Esophagus muscularis mucosa (tissue), 4 donors: Measurements from ENCODE around the gene ZNF750. TPM values are rescaled to one million over a fixed set of nuclear protein-coding genes. Genes with fewer than 3 reads are reported as not detected.

Source experiments
- DNase-seq: peaks from one replicate; pipeline ENCODE4 v3.0.0-alpha.2; 2017; ENCODE audit errors: extremely low spot score
- H3K27ac ChIP-seq, 4 donors: fragments of 200-600 bp; sonication (generic); replicated peaks in 1 of 4; 1 replicate in 3 of 4; 2 replicates in 1 of 4; pipeline ENCODE4 v1.5.1; 2016 to 2019; ENCODE audit warnings: mild to moderate bottlenecking in 1 of 4
- H3K27me3 ChIP-seq, 4 donors: fragments of 200-600 bp; sonication (generic); one replicate each; pipeline versions ENCODE4 v1.5.1 to v1.6.0; 2016 to 2019
- H3K36me3 ChIP-seq, 4 donors: fragments of 200-600 bp; sonication (generic); one replicate each; pipeline ENCODE4 v1.5.1; 2016 to 2019
- H3K4me1 ChIP-seq, 4 donors: fragments of 200-600 bp; sonication (generic); one replicate each; pipeline ENCODE4 v1.5.1; 2016 to 2019
- H3K4me3 ChIP-seq, 4 donors: fragments of 200-600 bp; sonication (generic); 1 replicate in 2 of 4; 2 replicates in 2 of 4; pipeline ENCODE4 v1.5.1; 2016 to 2019; ENCODE audit warnings: mild to moderate bottlenecking in 4 of 4, moderate library complexity in 1 of 4
- H3K9me3 ChIP-seq, 4 donors: fragments of 200-600 bp; sonication (generic); 1 replicate in 3 of 4; 2 replicates in 1 of 4; pipeline ENCODE4 v1.5.1; 2016 to 2019
- EP300 ChIP-seq: sonication (generic); formaldehyde crosslinking; IDR thresholded peaks from one replicate; pipeline ENCODE4 v1.6.1; 2017; ENCODE audit warnings: antibody characterized with exemption
- POLR2A ChIP-seq: fragments of 450-650 bp; IDR thresholded peaks from one replicate; pipeline ENCODE4 v1.6.1; 2017; ENCODE audit warnings: antibody characterized with exemption, moderate library complexity, mild to moderate bottlenecking, low read depth
- POLR2AphosphoS5 ChIP-seq, 2 donors: sonication (generic); formaldehyde crosslinking; IDR thresholded peaks; one replicate each; pipeline ENCODE4 v1.6.1; 2017; ENCODE audit warnings: antibody characterized with exemption in 2 of 2
- WGBS: methylation state at CpG from one replicate; pipeline ENCODE4 v1.1.5; 2018; 5-methylcytosine and 5-hydroxymethylcytosine counted together
- intact Hi-C: fragments of 100-400 bp; cut with DNase I; formaldehyde crosslinking; loops from one replicate; pipeline ENCODE4 v1.15.1; 2023
- total RNA-seq, 4 donors: library from RNA; depleted of rRNA; stranded (reverse); fragments of >200 nt; gene quantifications; one replicate each; pipeline versions ENCODE4 v1.1.0 to v1.2.1, GENCODE V29; 2016
- TF ChIP-seq, protein P1 (sequence below), 3 experiments: fragments of 200-600 bp in 2 of 3; fragments of 450-650 bp in 1 of 3; sonication (generic) in 2 of 3; IDR thresholded peaks; one replicate each; pipeline ENCODE4 v1.5.1; 2017 to 2019; ENCODE audit warnings: antibody characterized with exemption in 3 of 3, mild to moderate bottlenecking in 2 of 3, moderate library complexity in 1 of 3

The ZNF750 gene
- total RNA-seq, 4 donors from 2014 or later, result not detected

DNA sequence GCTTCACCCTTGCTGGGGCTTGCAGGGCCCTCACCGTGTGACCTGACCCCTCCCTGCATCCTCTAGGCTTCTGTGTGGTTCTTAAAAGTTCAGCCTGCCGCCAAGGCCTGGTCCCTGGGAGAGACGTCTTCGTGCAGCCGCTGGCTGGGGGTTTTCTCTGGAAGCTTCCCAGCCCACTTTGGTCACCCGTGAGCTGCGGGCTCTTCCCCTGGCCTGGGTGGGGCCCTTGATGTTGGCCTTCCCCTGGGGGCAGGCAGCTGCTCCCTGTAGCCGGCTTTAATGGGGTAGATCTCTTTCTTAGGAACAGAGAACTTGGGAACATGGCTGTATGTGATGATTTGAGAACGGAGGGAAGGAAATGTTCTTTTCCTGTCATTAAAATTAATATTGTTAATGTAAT is 32.7 kb downstream of the ZNF750 start:
- H3K4me3 ChIP-seq, result no peak overlapping the region
- H3K4me1 ChIP-seq, result peaks cover 34 to 53% (median 46%) of the 10 kb centered on the region in 4 donors
- no peaks in the 10 kb centered on the region for H3K9me3 ChIP-seq
- intact Hi-C loops, result no loop called here
- TF ChIP-seq, protein P1, sequence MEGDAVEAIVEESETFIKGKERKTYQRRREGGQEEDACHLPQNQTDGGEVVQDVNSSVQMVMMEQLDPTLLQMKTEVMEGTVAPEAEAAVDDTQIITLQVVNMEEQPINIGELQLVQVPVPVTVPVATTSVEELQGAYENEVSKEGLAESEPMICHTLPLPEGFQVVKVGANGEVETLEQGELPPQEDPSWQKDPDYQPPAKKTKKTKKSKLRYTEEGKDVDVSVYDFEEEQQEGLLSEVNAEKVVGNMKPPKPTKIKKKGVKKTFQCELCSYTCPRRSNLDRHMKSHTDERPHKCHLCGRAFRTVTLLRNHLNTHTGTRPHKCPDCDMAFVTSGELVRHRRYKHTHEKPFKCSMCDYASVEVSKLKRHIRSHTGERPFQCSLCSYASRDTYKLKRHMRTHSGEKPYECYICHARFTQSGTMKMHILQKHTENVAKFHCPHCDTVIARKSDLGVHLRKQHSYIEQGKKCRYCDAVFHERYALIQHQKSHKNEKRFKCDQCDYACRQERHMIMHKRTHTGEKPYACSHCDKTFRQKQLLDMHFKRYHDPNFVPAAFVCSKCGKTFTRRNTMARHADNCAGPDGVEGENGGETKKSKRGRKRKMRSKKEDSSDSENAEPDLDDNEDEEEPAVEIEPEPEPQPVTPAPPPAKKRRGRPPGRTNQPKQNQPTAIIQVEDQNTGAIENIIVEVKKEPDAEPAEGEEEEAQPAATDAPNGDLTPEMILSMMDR (IDR thresholded peaks at IDR 0.05), result no peak
- no peak for TF ChIP-seq POLR2AphosphoS5 (IDR thresholded peaks at IDR 0.05)
- TF ChIP-seq EP300, result no peak
- TF ChIP-seq POLR2A, result no peak
- no peak for DNase-seq
- H3K27me3 ChIP-seq, result no peaks in the 10 kb centered on the region
- 85% methylated on average over 9 of the region's 9 CpGs for WGBS
- H3K36me3 ChIP-seq, result peaks cover 0 to 54% (median 42%) of the 10 kb centered on the region in 4 donors
- H3K27ac ChIP-seq, result peak overlapping the region in 2 of 4 donors; percentile 31 to 41

DNA sequence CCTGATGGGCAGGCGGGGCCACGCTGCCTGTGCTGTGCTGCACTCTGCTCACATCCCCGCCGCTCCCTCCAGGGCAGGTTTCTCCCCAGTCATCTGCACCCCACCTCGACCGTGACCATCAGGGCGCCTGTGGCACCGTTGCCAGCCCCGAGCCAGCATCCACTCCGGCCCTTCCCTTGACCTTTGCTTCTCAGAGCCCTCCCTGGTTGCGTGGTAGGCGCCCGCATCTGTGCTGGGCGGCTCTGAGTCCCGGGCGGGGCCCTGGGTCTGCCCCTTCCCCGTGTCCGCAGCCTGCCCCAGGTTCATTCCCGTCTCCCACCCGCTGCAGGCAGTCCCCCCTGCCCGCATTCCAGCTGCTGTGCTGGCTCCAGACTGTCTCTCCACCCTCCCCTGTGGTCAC is 33.2 kb downstream of the ZNF750 start:
- peaks cover 34 to 53% (median 46%) of the 10 kb centered on the region in 4 donors for H3K4me1 ChIP-seq
- peaks cover 0 to 52% (median 38%) of the 10 kb centered on the region in 4 donors for H3K36me3 ChIP-seq
- no peak overlapping the region for H3K4me3 ChIP-seq
- H3K9me3 ChIP-seq, result no peaks in the 10 kb centered on the region
- peak overlapping the region in 2 of 4 donors; percentile 31 to 41 for H3K27ac ChIP-seq
- 92% methylated on average over 21 of the region's 21 CpGs for WGBS
- TF ChIP-seq EP300 (no peak), POLR2AphosphoS5 (IDR thresholded peaks at IDR 0.05) (no peak), POLR2A (no peak)
- TF ChIP-seq, protein P1 (IDR thresholded peaks at IDR 0.05), result no peak
- no peak for DNase-seq
- H3K27me3 ChIP-seq, result no peaks in the 10 kb centered on the region
- intact Hi-C loops, result no loop called here

DNA sequence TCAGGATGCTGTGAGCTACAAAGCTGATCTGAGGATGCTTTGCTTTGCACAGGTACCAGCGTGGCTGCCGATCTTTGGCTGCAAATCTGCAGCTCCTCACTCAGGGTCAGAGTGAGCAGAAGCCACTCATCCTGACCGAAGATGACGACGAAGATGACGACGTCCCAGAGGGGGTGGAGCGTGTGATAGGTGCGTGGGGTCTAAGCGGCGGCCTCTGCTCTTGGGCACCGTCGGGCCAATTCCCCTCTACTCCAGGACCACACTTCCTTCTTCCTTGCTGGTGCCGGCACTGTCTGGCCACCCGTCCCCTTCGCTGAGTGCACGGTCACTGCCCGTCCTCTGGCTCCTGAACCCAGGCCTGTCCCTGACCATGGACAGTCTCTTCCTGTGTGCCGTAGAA is 34.0 kb downstream of the ZNF750 start:
- Histone ChIP-seq H3K27me3 (no peaks in the 10 kb centered on the region), H3K9me3 (no peaks in the 10 kb centered on the region), H3K36me3 (peaks cover 0 to 52% (median 35%) of the 10 kb centered on the region in 4 donors), H3K27ac (peak overlapping the region in 2 of 4 donors; percentile 73 to 80), H3K4me3 (no peak overlapping the region), H3K4me1 (peaks cover 34 to 53% (median 46%) of the 10 kb centered on the region in 4 donors)
- intact Hi-C loops, result no loop called here
- TF ChIP-seq, protein P1 (IDR thresholded peaks at IDR 0.05), result no peak
- TF ChIP-seq EP300 (no peak), POLR2AphosphoS5 (IDR thresholded peaks at IDR 0.05) (no peak), POLR2A (no peak)
- no peak for DNase-seq
- WGBS, result 85% methylated on average over 19 of the region's 19 CpGs

DNA sequence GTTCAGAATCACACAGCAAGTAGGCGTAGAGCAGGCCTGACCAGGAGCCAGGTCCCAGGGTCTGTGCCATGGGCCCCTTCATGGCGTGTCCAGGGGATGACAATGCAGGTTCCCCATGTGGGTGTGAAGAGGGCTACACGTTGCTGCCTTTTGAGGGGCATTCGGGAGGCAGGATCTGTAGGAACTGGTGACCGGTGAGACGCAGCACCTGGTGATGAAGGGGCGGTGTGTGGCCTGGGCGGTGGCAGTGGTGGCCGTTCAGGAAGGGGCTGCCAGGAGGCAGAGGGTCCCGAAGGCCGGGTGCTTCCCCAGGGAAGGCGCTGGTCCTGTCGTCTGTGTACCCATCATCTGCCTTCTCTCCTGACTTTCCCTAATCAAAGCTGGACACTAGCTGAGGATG is 34.6 kb downstream of the ZNF750 start:
- no peak overlapping the region for H3K4me3 ChIP-seq
- no peak for DNase-seq
- H3K36me3 ChIP-seq, result peaks cover 0 to 52% (median 36%) of the 10 kb centered on the region in 4 donors
- intact Hi-C loops, result no loop called here
- WGBS, result 93% methylated on average over 8 of the region's 13 CpGs
- H3K9me3 ChIP-seq, result no peaks in the 10 kb centered on the region
- H3K27ac ChIP-seq, result peak overlapping the region; percentile 73 to 80 (median 75)
- H3K27me3 ChIP-seq, result no peaks in the 10 kb centered on the region
- TF ChIP-seq POLR2AphosphoS5 (IDR thresholded peaks at IDR 0.05), result no peak
- no peak for TF ChIP-seq EP300
- no peak for TF ChIP-seq POLR2A
- TF ChIP-seq, protein P1 (IDR thresholded peaks at IDR 0.05), result no peak
- peaks cover 34 to 53% (median 46%) of the 10 kb centered on the region in 4 donors for H3K4me1 ChIP-seq
